Common myeloid progenitor, CD34-positive (primary cell): ENCODE data around the gene RNASEH1.

Experiments
- CTCF ChIA-PET: fragments of 350-600 bp; sonication (Branson Sonifier 250); formaldehyde crosslinking; loops from one replicate; lab custom pipeline; 2021; ENCODE audit warnings: antibody characterized with exemption; lab: Charles Lee
- POLR2A ChIA-PET: fragments of 350-600 bp; sonication (Branson Sonifier 250); formaldehyde crosslinking; loops from one replicate; lab custom pipeline; 2021; ENCODE audit warnings: antibody characterized with exemption; lab: Charles Lee
- DNase-seq, 3 donors: peaks; one replicate each; pipeline versions ENCODE4 v3.0.0 to v3.0.0-alpha.2; 2013
- H3K27ac ChIP-seq, 2 experiments: 1 replicate in 1 of 2; 2 replicates in 1 of 2; pipeline ENCODE4 v1.7.0; 2013; ENCODE audit warnings: inconsistent platforms in 2 of 2, low read length in 2 of 2, mild to moderate bottlenecking in 2 of 2, low read depth in 1 of 2, moderate library complexity in 1 of 2; ENCODE audit not compliant: severe bottlenecking in 2 of 2, insufficient read depth in 1 of 2, poor library complexity in 1 of 2
- H3K27me3 ChIP-seq, 5 experiments: replicated peaks in 2 of 5; 1 replicate in 3 of 5; 2 replicates in 2 of 5; pipeline versions ENCODE4 v1.6.1 to v1.7.0; 2013; ENCODE audit warnings: low read length in 4 of 5, mild to moderate bottlenecking in 2 of 5, moderate library complexity in 2 of 5, inconsistent platforms in 1 of 5; ENCODE audit not compliant: insufficient read depth in 5 of 5, control insufficient read depth in 4 of 5
- H3K36me3 ChIP-seq, 4 experiments: 1 replicate in 2 of 4; 2 replicates in 2 of 4; pipeline versions ENCODE4 v1.6.1 to v1.7.0; 2013; ENCODE audit warnings: low read length in 3 of 4, control low read depth in 1 of 4, mild to moderate bottlenecking in 1 of 4; ENCODE audit not compliant: control insufficient read depth in 4 of 4, insufficient read depth in 4 of 4
- H3K4me1 ChIP-seq, 4 experiments: 1 replicate in 3 of 4; 2 replicates in 1 of 4; pipeline versions ENCODE4 v1.6.1 to v1.7.1; 2013; ENCODE audit warnings: low read length in 3 of 4, mild to moderate bottlenecking in 3 of 4, control low read depth in 1 of 4, inconsistent platforms in 1 of 4, moderate library complexity in 1 of 4; ENCODE audit not compliant: control insufficient read depth in 4 of 4, insufficient read depth in 4 of 4; ENCODE audit errors: control extremely low read depth in 1 of 4
- H3K4me3 ChIP-seq, 7 experiments: 1 replicate in 4 of 7; 2 replicates in 3 of 7; pipeline versions ENCODE4 v1.5.1 to v1.7.0; 2013; ENCODE audit warnings: mild to moderate bottlenecking in 7 of 7, low read length in 6 of 7, moderate library complexity in 6 of 7, inconsistent platforms in 2 of 7, low read depth in 2 of 7, control low read depth in 1 of 7; ENCODE audit not compliant: insufficient read depth in 4 of 7, control insufficient read depth in 1 of 7; ENCODE audit errors: extremely low read depth in 1 of 7
- H3K9me3 ChIP-seq, 5 experiments: 1 replicate in 4 of 5; 2 replicates in 1 of 5; pipeline versions ENCODE4 v1.6.1 to v1.7.1; 2013; ENCODE audit warnings: low read length in 4 of 5, mild to moderate bottlenecking in 2 of 5, inconsistent platforms in 1 of 5, low read depth in 1 of 5, moderate library complexity in 1 of 5; ENCODE audit not compliant: control insufficient read depth in 4 of 5, insufficient read depth in 2 of 5; ENCODE audit errors: control extremely low read depth in 1 of 5
- WGBS: methylation state at CpG from one replicate; pipeline ENCODE4 v1.1.5; 2013; ENCODE audit not compliant: insufficient coverage; 5-methylcytosine and 5-hydroxymethylcytosine counted together

RNASEH1 gene

DNA sequence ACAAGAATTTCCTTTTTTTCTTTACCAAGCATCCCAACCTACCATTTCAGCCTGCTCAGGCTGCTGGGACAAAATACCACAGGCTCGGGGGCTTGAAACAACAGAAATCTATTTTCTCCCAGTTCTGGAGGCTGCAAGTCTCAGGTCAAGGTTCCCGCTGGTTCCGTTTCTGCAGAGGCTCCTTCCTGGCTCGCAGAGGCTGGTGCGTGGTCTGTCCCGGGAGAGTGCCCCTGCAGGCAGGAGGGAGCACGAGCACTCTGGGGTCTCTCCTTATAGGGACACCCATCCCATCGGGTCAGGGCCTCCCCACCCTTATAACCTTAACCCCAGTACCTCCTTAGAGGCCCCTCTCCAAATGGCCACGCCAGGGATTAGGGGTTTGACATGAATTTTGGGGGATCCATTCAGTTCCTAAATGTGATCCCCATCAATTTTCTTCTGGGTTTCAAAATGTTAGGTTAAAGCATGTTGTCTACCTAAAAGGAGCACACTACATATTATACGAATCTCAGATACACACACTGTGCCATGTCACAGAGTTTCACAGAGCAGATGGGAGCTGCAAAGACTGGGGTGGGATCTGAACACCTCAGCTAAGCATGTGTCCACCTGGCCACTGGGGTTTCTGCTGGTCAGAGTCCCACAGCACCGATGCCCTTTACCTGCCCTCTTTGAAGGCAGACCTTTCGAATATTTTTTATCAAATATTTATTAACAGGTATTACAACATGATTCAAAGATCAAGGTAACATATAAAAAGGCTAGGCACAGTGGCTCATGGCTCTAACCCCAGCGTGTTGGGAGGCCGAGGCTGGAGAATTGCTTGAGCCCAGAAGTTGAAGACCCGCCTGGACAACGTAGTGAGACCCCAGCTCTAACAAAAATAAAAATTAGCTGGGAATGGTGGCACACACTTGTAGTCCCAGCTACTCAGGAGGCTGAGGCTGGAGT lies 21.2 kb downstream of the RNASEH1 start:
- peaks cover 0 to 5% (median 0%) of the 10 kb centered on the region in 4 experiments for H3K4me1 ChIP-seq
- ChIA-PET POLR2A (no interaction called here), CTCF (interaction anchor here (0.7 to 0.8 kb wide), 2 partner anchors 15 to 43 kb away, joined by 3 read pairs; no protein-coding TSS in a partner anchor)
- H3K27ac ChIP-seq = peak overlapping the region in 1 of 2 experiments; percentile 79
- peaks cover 0 to 2% (median 0%) of the 10 kb centered on the region in 5 experiments for H3K9me3 ChIP-seq
- peak overlapping the region in 6 of 7 experiments; percentile 30 to 78 (median 50) for H3K4me3 ChIP-seq
- peaks cover 0 to 16% (median 13%) of the 10 kb centered on the region in 4 experiments for H3K36me3 ChIP-seq
- peak in 2 of 3 donors; percentile 43 to 48 for DNase-seq
- 90% methylated on average over 9 of the region's 16 CpGs for WGBS
- H3K27me3 ChIP-seq = no peaks in the 10 kb centered on the region

- ChIA-PET POLR2A (no interaction called here), CTCF (interaction anchor here (0.8 to 1.5 kb wide), 3 partner anchors 12 to 43 kb away, joined by 3 to 5 read pairs (median 3); no protein-coding TSS in a partner anchor)
- H3K27ac ChIP-seq = peak overlapping the region in 1 of 2 experiments; percentile 79
- H3K9me3 ChIP-seq = peaks cover 0 to 2% (median 0%) of the 10 kb centered on the region in 5 experiments
- peak in 1 of 3 donors; percentile 39 for DNase-seq
- 79% methylated on average over 24 of the region's 24 CpGs for WGBS
- H3K4me3 ChIP-seq = peak overlapping the region; percentile 24 to 78 (median 44)
- peaks cover 0 to 10% (median 7%) of the 10 kb centered on the region in 4 experiments for H3K36me3 ChIP-seq
- H3K4me1 ChIP-seq = peaks cover 0 to 5% (median 0%) of the 10 kb centered on the region in 4 experiments
- no peaks in the 10 kb centered on the region for H3K27me3 ChIP-seq
Measured at GRCh38 chr2:3535794-3536681, 22.1 kb downstream of the RNASEH1 start.

GRCh38 chr2:3535467-3535793 lies 22.7 kb downstream of the RNASEH1 start:
- Histone ChIP-seq H3K4me1 (peaks cover 0 to 5% (median 0%) of the 10 kb centered on the region in 4 experiments), H3K27ac (peak overlapping the region in 1 of 2 experiments; percentile 79), H3K27me3 (no peaks in the 10 kb centered on the region), H3K4me3 (no peak overlapping the region), H3K36me3 (peaks cover 0 to 10% (median 7%) of the 10 kb centered on the region in 4 experiments), H3K9me3 (peaks cover 0 to 2% (median 0%) of the 10 kb centered on the region in 5 experiments)
- POLR2A ChIA-PET = no interaction called here
- DNase-seq = no peak
- WGBS = 100% methylated on average over 3 of the region's 5 CpGs
- CTCF ChIA-PET = interaction anchor here (1.2 to 1.5 kb wide), 2 partner anchors 11 to 26 kb away, joined by 3 to 5 read pairs; no protein-coding TSS in a partner anchor

GRCh38 chr2:3534251-3534814 lies 23.8 kb downstream of the RNASEH1 start:
- peaks cover 0 to 2% (median 0%) of the 10 kb centered on the region in 5 experiments for H3K9me3 ChIP-seq
- WGBS = 97% methylated on average over 24 of the region's 24 CpGs
- POLR2A ChIA-PET = no interaction called here
- H3K4me1 ChIP-seq = peaks cover 0 to 5% (median 0%) of the 10 kb centered on the region in 4 experiments
- no peak overlapping the region for H3K4me3 ChIP-seq
- CTCF ChIA-PET = interaction anchor here (1.0 kb wide), 1 partner anchor 41 kb away, joined by 3 read pairs; no protein-coding TSS in a partner anchor
- no peak overlapping the region for H3K27ac ChIP-seq
- no peak for DNase-seq
- peaks cover 0 to 5% (median 1%) of the 10 kb centered on the region in 4 experiments for H3K36me3 ChIP-seq
- no peaks in the 10 kb centered on the region for H3K27me3 ChIP-seq

DNA sequence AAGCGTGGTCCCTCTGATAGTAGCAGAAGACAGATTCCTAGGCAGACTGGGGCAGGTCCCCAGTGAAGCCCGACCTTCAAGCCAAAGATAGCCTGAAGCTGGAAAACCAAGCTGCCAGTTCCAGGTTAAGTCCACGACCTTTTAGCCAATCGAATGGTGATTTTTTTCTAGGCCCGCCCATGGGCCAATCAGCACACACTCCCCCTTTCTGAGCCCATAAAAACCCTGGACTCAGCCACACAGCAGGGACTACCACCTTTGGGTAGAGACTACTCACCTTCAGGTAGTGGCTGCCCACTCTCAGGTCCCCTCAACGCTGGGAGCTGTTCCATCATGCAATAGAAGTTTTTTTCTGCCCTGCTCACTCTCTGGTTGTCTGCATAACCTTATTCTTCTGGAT lies 24.3 kb downstream of the RNASEH1 start:
- Histone ChIP-seq H3K9me3 (peaks cover 0 to 2% (median 0%) of the 10 kb centered on the region in 5 experiments), H3K4me3 (no peak overlapping the region), H3K4me1 (peaks cover 0 to 5% (median 0%) of the 10 kb centered on the region in 4 experiments), H3K27me3 (no peaks in the 10 kb centered on the region), H3K36me3 (peaks cover 0 to 4% (median 1%) of the 10 kb centered on the region in 4 experiments), H3K27ac (no peak overlapping the region)
- WGBS = 98% methylated on average over 6 of the region's 6 CpGs
- no peak for DNase-seq
- CTCF ChIA-PET = interaction anchor here (1.0 kb wide), 1 partner anchor 40 kb away, joined by 3 read pairs; no protein-coding TSS in a partner anchor
- POLR2A ChIA-PET = no interaction called here

- ChIA-PET CTCF (no interaction called here), POLR2A (interaction anchor here (0.6 kb wide), 1 partner anchor 24 kb away, joined by 3 read pairs; no protein-coding TSS in a partner anchor)
- H3K27ac ChIP-seq = no peak overlapping the region
- WGBS = 98% methylated on average over 12 of the region's 12 CpGs
- H3K9me3 ChIP-seq = peaks cover 0 to 2% (median 0%) of the 10 kb centered on the region in 5 experiments
- H3K27me3 ChIP-seq = no peaks in the 10 kb centered on the region
- H3K4me1 ChIP-seq = peaks cover 0 to 5% (median 0%) of the 10 kb centered on the region in 4 experiments
- peaks cover 0 to 4% (median 1%) of the 10 kb centered on the region in 4 experiments for H3K36me3 ChIP-seq
- H3K4me3 ChIP-seq = no peak overlapping the region
- no peak for DNase-seq
Measured at GRCh38 chr2:3532941-3533340, 25.2 kb downstream of the RNASEH1 start.
